Measurements from ENCODE around the gene RBFOX1. TPM values are rescaled to one million over a fixed set of nuclear protein-coding genes. Genes with fewer than 3 reads are reported as not detected.

The RBFOX1 gene
- total RNA-seq, 4 donors from 2014 or later: 0.29 to 0.30 TPM; not detected in 2

DNA sequence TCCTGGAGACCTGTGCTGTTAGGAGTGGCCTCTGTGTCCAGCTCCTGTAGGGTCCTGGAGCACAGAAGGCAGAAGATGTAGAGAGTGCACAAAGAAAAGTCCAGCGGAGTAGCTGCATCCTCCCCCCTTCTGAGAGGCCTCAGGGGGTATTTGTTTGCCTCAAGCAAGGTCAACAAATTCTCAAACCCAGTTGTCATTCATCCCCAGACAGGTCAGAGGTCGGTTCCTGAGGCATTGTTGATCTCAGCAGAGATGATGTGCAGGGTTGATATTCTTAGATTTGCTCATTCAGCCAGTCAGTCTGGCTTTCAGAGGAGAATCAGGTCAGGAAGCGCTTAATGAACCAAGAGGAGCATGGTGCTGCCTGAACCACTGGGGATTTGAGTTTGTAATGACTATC, 8.3 kb upstream of the RBFOX1 start:
- intact Hi-C loops (cut with DNase I; ENCODE audit: low total_unique reads): no loop called here
- DNase-seq (ENCODE audit: low spot score in 2 of 2): no peak
- WGBS, 2 donors: 40 to 55% methylated on average over 3 of the region's 3 CpGs
- TF ChIP-seq, protein P1, sequence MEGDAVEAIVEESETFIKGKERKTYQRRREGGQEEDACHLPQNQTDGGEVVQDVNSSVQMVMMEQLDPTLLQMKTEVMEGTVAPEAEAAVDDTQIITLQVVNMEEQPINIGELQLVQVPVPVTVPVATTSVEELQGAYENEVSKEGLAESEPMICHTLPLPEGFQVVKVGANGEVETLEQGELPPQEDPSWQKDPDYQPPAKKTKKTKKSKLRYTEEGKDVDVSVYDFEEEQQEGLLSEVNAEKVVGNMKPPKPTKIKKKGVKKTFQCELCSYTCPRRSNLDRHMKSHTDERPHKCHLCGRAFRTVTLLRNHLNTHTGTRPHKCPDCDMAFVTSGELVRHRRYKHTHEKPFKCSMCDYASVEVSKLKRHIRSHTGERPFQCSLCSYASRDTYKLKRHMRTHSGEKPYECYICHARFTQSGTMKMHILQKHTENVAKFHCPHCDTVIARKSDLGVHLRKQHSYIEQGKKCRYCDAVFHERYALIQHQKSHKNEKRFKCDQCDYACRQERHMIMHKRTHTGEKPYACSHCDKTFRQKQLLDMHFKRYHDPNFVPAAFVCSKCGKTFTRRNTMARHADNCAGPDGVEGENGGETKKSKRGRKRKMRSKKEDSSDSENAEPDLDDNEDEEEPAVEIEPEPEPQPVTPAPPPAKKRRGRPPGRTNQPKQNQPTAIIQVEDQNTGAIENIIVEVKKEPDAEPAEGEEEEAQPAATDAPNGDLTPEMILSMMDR (IDR thresholded peaks at IDR 0.05): no peak
- no peak for TF ChIP-seq POLR2A (IDR thresholded peaks at IDR 0.05)
- no peak overlapping the region for H3K4me3 ChIP-seq (ENCODE audit: low read depth, poor library complexity, severe bottlenecking)

DNA sequence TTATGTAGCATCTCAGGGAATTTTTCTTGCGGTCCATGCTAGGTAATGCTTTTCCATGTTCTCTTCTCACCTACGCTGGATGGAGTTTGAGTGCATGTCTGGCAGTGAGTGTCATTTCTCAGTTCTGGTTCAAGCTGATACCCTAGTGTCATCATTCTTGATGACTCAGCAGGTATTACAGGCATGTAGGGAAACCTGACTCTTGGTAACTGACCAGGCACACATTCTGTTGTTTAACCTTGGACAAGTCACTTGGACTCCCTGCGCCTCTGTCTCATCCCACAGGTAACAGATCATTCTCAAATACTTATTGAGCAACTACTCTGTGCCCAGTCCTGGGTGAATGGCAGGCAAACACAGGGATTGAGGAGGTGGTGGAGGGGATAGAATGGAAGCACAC, 6.8 kb upstream of the RBFOX1 start:
- WGBS, 2 donors: 94 to 96% methylated on average over 3 of the region's 3 CpGs
- no peak for DNase-seq (ENCODE audit: low spot score in 2 of 2)
- intact Hi-C loops (cut with DNase I; ENCODE audit: low total_unique reads): no loop called here
- TF ChIP-seq, protein P1 (IDR thresholded peaks at IDR 0.05): no peak
- TF ChIP-seq POLR2A (IDR thresholded peaks at IDR 0.05): no peak
- no peak overlapping the region for H3K4me3 ChIP-seq (ENCODE audit: low read depth, poor library complexity, severe bottlenecking)

DNA sequence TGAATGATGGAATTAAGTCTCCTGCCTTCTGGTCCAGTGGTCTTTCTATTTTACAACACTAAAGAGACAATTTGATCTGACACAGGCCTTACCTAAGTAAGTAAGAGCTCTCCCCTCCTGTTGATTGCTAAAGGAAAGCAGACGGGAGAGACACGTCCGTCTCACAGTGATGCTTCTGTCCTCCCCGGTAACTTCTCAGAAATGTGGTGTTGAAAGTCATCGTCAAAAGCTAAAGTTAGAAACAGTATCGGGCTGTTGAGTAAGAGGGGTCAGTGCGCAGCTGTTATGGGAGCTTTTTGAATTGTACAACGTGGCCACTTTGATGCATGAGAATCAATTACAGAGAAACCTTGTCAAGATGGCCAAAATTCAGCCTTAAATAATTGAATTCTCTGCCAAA, 1.9 kb upstream of the RBFOX1 start:
- TF ChIP-seq POLR2A (IDR thresholded peaks at IDR 0.05): no peak
- TF ChIP-seq, protein P1 (IDR thresholded peaks at IDR 0.05): no peak
- intact Hi-C loops (cut with DNase I; ENCODE audit: low total_unique reads): no loop called here
- DNase-seq (ENCODE audit: low spot score in 2 of 2): no peak
- no peak overlapping the region for H3K4me3 ChIP-seq (ENCODE audit: low read depth, poor library complexity, severe bottlenecking)
- WGBS, 2 donors: 69 to 73% methylated on average over 8 of the region's 8 CpGs

DNA sequence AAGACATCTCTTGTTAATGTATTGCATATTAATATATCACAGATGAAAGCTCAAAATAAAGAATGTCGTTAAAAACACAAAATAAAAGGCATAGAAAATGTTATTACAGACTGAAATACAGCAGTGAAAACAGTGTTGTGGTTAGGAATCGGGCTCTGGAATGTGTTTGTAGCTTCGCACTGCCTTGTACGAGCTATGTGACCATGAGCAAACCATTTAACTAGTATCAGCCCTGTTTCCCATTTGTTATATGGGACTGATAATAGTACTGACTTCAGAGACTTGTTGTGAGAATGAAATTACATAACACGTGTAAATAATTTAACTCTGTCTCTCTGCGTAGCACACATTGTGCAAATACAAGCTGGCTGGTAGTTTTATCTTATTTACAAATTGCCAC, 648 bp upstream of the RBFOX1 start:
- intact Hi-C loops (cut with DNase I; ENCODE audit: low total_unique reads): no loop called here
- H3K4me3 ChIP-seq (ENCODE audit: low read depth, poor library complexity, severe bottlenecking): no peak overlapping the region
- no peak for DNase-seq (ENCODE audit: low spot score in 2 of 2)
- WGBS, 2 donors: 44 to 52% methylated on average over 6 of the region's 6 CpGs
- no peak for TF ChIP-seq POLR2A (IDR thresholded peaks at IDR 0.05)
- TF ChIP-seq, protein P1 (IDR thresholded peaks at IDR 0.05): no peak

DNA sequence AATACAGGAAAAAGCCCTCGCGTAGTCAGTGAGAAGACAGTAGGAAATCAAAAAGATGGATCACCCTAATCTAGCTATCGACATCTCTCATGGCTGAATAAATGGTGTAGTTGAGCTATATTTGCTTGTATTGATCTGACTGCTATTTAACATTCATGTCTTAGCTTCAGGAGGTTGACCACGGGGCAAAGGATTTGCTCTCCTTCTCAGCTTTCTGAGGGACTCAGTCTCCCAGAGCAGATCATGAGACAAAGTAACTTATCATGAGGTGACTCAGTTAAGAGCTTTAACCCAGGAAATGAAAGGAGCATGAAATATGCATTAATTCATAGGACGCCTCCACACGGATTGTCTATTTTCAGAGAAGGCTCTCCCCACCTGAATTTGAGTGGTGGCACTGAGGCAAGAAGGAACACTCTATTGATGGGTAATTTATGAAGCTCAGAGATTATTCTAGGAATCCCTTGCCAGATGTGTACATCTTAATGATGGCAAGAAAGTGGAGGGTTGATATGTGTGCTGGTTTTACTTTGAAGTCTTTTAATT, 608 bp downstream of the RBFOX1 start:
- DNase-seq (ENCODE audit: low spot score in 2 of 2): no peak
- WGBS, 2 donors: 77 to 85% methylated on average over 6 of the region's 6 CpGs
- TF ChIP-seq, protein P1 (IDR thresholded peaks at IDR 0.05): no peak
- no peak for TF ChIP-seq POLR2A (IDR thresholded peaks at IDR 0.05)
- intact Hi-C loops (cut with DNase I; ENCODE audit: low total_unique reads): no loop called here
- H3K4me3 ChIP-seq (ENCODE audit: low read depth, poor library complexity, severe bottlenecking): no peak overlapping the region

All from lower leg skin (tissue), 4 donors.